ENCODE measurements around the gene CACNG7.

GRCh38 chr19:53908935-53909415 is at the start of gene CACNG7:
- TF ChIP-seq CTCF (conservative IDR thresholded peaks at IDR 0.05; ENCODE audit: low read depth, low read length), result no peak
- no peak for TF ChIP-seq EZH2 (IDR thresholded peaks at IDR 0.05; ENCODE audit: borderline replicate concordance, low read depth, low read length, poor library complexity, severe bottlenecking)
